Measurements from ENCODE around the gene PTAR1. TPM values are rescaled to one million over a fixed set of nuclear protein-coding genes. Genes with fewer than 3 reads are reported as not detected.

PTAR1 gene
- total RNA-seq, 1 donor from 2014 or later: 52.2 TPM

DNA sequence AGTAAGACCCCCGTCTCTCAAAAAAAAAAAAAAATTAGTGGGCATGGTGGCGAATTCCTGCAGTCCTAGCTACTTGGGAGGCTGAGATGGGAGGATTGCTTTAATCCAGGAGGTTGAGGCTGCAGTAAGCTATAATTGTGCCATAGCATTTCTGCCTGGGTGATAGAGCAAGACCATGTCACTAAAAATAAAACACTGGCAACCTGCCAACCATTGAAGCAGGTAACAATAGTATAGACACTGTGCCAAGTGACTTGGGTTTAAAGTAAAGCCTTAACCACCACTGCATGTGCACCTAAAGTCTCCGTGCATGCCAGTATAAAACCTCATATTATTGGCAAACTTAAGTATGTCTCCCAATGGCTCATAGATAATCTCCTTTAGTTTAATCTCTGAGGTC lies 84.2 kb downstream of the PTAR1 start:
- DNase-seq (ENCODE audit: low spot score in 2 of 2) (no peak), FAIRE-seq (no peak)

GRCh38 chr9:69674716-69675438 lies 84.9 kb downstream of the PTAR1 start:
- FAIRE-seq (no peak), DNase-seq (ENCODE audit: low spot score in 2 of 2) (no peak)

DNA sequence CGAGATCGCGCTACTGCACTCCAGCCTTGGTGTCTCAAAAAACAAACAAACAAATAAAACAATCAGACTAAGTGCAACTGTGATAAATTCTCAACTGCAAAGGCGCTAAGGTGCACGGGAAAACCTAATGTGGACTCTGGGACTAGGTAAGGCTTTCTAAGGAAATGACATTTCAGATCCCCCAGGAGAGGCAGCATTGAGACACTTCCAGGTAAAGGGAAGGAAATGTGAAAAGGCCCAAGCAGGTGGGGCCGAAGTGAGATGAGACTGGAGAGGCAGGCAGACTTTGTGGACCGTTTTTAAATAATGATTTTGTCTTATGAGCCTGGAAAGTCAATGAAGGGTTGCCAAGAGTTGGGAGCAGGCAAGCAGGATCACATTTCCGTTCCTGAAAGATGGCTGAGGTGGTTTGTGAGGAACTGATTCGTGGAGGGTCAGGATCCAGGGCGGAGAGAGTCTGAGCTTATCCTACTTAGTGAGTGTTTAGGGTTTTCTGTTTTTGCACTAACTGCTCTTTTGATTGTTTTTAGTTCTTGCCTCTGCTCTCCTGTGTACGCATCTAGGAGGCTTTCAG lies 85.6 kb downstream of the PTAR1 start:
- DNase-seq (ENCODE audit: low spot score in 2 of 2) (no peak), FAIRE-seq (no peak)

DNA sequence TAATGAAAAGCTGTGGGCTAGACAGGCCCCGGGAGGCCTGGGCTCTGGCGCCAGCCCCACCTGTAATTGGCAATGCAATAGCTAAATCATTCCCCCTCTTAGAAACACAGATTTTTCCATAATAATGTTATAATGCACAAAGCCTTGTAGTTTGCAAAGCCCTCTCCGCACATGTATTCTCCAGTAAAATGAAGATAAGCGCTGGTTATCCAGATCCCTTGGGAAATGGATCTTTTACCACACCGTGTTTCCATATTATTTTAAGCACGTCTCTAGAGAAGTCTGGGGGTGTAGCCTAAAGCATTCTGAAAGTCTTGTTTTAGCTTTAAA lies 86.5 kb downstream of the PTAR1 start:
- DNase-seq (ENCODE audit: low spot score in 2 of 2): no peak
- no peak for FAIRE-seq

DNA sequence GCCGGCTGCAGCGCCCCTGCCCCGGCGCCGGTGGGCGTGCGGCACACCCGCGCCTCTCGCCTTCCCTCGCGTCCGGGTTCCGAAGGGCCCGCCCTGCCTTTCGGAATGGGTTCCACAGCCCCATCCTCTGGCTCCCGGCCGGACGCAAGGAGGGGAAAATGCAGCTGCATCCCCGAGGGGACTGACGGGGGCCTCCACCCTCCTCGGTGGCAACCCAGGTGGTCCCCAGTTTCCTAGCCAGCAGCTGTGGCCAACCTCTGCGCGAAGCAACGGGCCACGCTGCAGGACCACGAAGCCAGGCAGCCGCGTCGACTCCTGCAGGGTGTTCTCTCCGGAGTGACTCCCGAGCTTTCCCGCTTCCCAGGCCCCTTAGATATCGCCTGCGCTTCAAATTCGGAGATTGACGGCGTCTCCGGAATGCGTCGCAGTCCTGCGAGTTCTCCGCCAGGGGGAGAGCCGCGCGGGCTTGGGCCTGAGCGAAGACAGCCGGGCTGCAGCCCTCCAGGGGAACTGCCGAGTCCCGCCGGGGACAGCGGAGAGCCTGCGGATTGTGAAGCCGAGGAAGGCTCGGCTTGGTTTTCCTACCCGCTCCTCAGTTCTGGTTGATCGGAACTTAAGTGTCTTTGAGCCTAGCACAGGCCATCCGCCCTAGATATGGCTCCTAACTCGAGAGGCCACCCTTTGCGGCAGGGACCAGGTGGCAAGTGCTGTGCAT lies 87.1 kb downstream of the PTAR1 start:
- peak; percentile 63 to 67 for DNase-seq (ENCODE audit: low spot score in 2 of 2)
- no peak for FAIRE-seq

- FAIRE-seq (no peak), DNase-seq (ENCODE audit: low spot score in 2 of 2) (peak; percentile 82 to 89)
Observed at GRCh38 chr9:69671879-69672595, 87.8 kb downstream of the PTAR1 start, which contains the start of gene APBA1. TSS of gene APBA1 (minus strand) at chr9:69672371.

GRCh38 chr9:69671311-69671878 lies 88.4 kb downstream of the PTAR1 start:
- DNase-seq (ENCODE audit: low spot score in 2 of 2) (peak in 1 of 2 donors; percentile 17), FAIRE-seq (no peak)

- FAIRE-seq: no peak
- DNase-seq (ENCODE audit: low spot score in 2 of 2): no peak
Observed at GRCh38 chr9:69667306-69667705, 92.5 kb downstream of the PTAR1 start.

DNA sequence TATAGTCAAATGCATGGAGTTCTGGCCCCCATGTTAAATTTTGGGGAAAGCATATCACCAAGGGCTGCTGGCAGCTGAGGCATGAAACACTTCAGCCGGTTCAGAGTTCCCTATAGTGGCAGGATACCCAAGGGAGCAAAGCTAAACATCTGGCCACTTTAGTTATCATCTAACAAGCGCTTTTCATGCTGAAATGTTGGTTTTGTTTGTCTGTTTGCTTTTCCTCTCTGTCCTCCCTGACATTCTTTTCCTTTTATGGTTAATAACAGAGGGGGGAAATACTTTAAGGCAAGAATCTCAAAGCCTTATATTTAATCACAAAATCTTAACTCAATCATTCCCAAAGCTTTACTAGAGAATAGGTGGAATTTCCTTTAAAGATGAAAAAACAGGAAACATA lies 99.5 kb downstream of the PTAR1 start:
- no peak for DNase-seq (ENCODE audit: low spot score in 2 of 2)
- no peak for FAIRE-seq

Other genes starting within 250 kb of the PTAR1 start
- gene APBA1, start 87.6 kb downstream of the PTAR1 start, total RNA-seq: 24.9 TPM
- not detected for gene CFAP95, start 60.8 kb upstream of the PTAR1 start, total RNA-seq